ENCODE measurements around the gene GALK1. TPM values are rescaled to one million over a fixed set of nuclear protein-coding genes. Genes with fewer than 3 reads are reported as not detected.

GALK1 gene
- polyA plus RNA-seq, 3 donors: 44.8 to 108 (median 84.3) TPM

DNA sequence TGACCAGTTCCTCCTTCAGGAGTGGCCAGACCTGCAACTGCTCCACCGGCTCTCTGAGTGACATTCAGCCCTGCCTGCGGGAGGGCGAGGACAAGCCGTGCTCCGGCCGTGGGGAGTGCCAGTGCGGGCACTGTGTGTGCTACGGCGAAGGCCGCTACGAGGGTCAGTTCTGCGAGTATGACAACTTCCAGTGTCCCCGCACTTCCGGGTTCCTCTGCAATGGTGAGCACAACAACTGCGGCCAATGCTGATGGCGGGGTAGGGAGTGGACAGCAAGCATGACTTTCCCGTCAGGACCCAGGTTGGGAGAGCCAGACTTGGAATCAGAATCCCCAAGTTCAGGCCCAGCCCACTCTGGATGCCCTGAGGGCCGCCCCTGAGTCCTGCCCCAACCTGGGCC is 31.5 kb downstream of the GALK1 start:
- DNase-seq: no peak
- intact Hi-C loops (cut with micrococcal nuclease): no loop called here
- Mint-ChIP-seq H3K9me3 (peaks cover 0 to 4% (median 0%) of the 10 kb centered on the region in 7 donors), H3K4me1 (peaks cover 27% of the 10 kb centered on the region), H3K27ac (peak overlapping the region in 2 of 7 donors; percentile 6 to 51), H3K4me3 (no peak overlapping the region), H3K27me3 (ENCODE audit: low read depth in 3 of 3) (peaks cover 0 to 6% (median 0%) of the 10 kb centered on the region in 3 donors), H3K36me3 (peaks cover 2% of the 10 kb centered on the region in 2 donors)
- Histone ChIP-seq H3K4me2 (replicated peaks; ENCODE audit: extremely low read depth, low read length, poor library complexity, severe bottlenecking) (no peak overlapping the region), H3K27ac (ENCODE audit: low read depth in 1 of 2, low read length in 2 of 2) (no peak overlapping the region), H4K20me1 (ENCODE audit: insufficient read depth, low read length) (no peaks in the 10 kb centered on the region), H3K36me3 (replicated peaks in 1 of 2; ENCODE audit: control insufficient read depth in 1 of 2, insufficient read depth in 2 of 2, low read length in 2 of 2) (no peaks in the 10 kb centered on the region), H3K4me1 (ENCODE audit: control insufficient read depth in 1 of 2, insufficient read depth in 2 of 2, low read length in 2 of 2) (peaks cover 15 to 22% of the 10 kb centered on the region in 2 donors), H3K9me3 (replicated peaks in 1 of 2; ENCODE audit: control insufficient read depth in 1 of 2, insufficient read depth in 1 of 2, low read length in 2 of 2) (no peaks in the 10 kb centered on the region), H3K4me3 (replicated peaks in 1 of 3; ENCODE audit: low read depth in 2 of 3, low read length in 3 of 3) (no peak overlapping the region), H2AFZ (ENCODE audit: insufficient read depth, low read depth, low read length, poor library complexity, severe bottlenecking) (no peak overlapping the region), H3K9ac (ENCODE audit: insufficient read depth, low read length, poor library complexity, severe bottlenecking) (no peak overlapping the region), H3K79me2 (ENCODE audit: insufficient read depth, low read length) (no peaks in the 10 kb centered on the region), H3K27me3 (ENCODE audit: control insufficient read depth in 2 of 2, insufficient read depth in 2 of 2, low read length in 2 of 2) (no peaks in the 10 kb centered on the region)
- 95% methylated on average over 18 of the region's 18 CpGs for WGBS (ENCODE audit: insufficient coverage)
- TF ChIP-seq, protein P1, sequence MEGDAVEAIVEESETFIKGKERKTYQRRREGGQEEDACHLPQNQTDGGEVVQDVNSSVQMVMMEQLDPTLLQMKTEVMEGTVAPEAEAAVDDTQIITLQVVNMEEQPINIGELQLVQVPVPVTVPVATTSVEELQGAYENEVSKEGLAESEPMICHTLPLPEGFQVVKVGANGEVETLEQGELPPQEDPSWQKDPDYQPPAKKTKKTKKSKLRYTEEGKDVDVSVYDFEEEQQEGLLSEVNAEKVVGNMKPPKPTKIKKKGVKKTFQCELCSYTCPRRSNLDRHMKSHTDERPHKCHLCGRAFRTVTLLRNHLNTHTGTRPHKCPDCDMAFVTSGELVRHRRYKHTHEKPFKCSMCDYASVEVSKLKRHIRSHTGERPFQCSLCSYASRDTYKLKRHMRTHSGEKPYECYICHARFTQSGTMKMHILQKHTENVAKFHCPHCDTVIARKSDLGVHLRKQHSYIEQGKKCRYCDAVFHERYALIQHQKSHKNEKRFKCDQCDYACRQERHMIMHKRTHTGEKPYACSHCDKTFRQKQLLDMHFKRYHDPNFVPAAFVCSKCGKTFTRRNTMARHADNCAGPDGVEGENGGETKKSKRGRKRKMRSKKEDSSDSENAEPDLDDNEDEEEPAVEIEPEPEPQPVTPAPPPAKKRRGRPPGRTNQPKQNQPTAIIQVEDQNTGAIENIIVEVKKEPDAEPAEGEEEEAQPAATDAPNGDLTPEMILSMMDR (IDR thresholded peaks at IDR 0.05): no peak

GRCh38 chr17:75731716-75732498 is 33.1 kb downstream of the GALK1 start:
- DNase-seq: no peak
- Mint-ChIP-seq H3K4me3 (no peak overlapping the region), H3K9me3 (peaks cover 0 to 1% (median 0%) of the 10 kb centered on the region in 7 donors), H3K27me3 (ENCODE audit: low read depth in 3 of 3) (peaks cover 0 to 7% (median 0%) of the 10 kb centered on the region in 3 donors), H3K27ac (peak overlapping the region in 1 of 7 donors; percentile 28), H3K36me3 (no peaks in the 10 kb centered on the region), H3K4me1 (peaks cover 13% of the 10 kb centered on the region)
- WGBS (ENCODE audit: insufficient coverage): 94% methylated on average over 25 of the region's 31 CpGs
- H3K79me2 ChIP-seq (ENCODE audit: insufficient read depth, low read length): no peaks in the 10 kb centered on the region
- H3K4me1 ChIP-seq (ENCODE audit: control insufficient read depth in 1 of 2, insufficient read depth in 2 of 2, low read length in 2 of 2): peaks cover 0 to 7% of the 10 kb centered on the region in 2 donors
- no peak overlapping the region for H3K9ac ChIP-seq (ENCODE audit: insufficient read depth, low read length, poor library complexity, severe bottlenecking)
- no peaks in the 10 kb centered on the region for H3K36me3 ChIP-seq (replicated peaks in 1 of 2; ENCODE audit: control insufficient read depth in 1 of 2, insufficient read depth in 2 of 2, low read length in 2 of 2)
- H4K20me1 ChIP-seq (ENCODE audit: insufficient read depth, low read length): no peaks in the 10 kb centered on the region
- H3K9me3 ChIP-seq (replicated peaks in 1 of 2; ENCODE audit: control insufficient read depth in 1 of 2, insufficient read depth in 1 of 2, low read length in 2 of 2): no peaks in the 10 kb centered on the region
- no peak overlapping the region for H3K27ac ChIP-seq (ENCODE audit: low read depth in 1 of 2, low read length in 2 of 2)
- intact Hi-C loops (cut with micrococcal nuclease): no loop called here
- TF ChIP-seq, protein P1 (IDR thresholded peaks at IDR 0.05): no peak
- H3K27me3 ChIP-seq (ENCODE audit: control insufficient read depth in 2 of 2, insufficient read depth in 2 of 2, low read length in 2 of 2): no peaks in the 10 kb centered on the region
- no peak overlapping the region for H3K4me3 ChIP-seq (replicated peaks in 1 of 3; ENCODE audit: low read depth in 2 of 3, low read length in 3 of 3)
- H3K4me2 ChIP-seq (replicated peaks; ENCODE audit: extremely low read depth, low read length, poor library complexity, severe bottlenecking): no peak overlapping the region
- no peak overlapping the region for H2AFZ ChIP-seq (ENCODE audit: insufficient read depth, low read depth, low read length, poor library complexity, severe bottlenecking)
